ENCODE results near the gene RPS18.

Gene RPS18

GRCh38 chr6:33314943-33315792 is 43.3 kb downstream of the RPS18 start:
- DNase-seq (ENCODE audit: low read depth in 2 of 2), result no peak

- no peak for DNase-seq (ENCODE audit: low read depth in 2 of 2)
These were observed 44.1 kb downstream of the RPS18 start for GRCh38 chr6:33315793-33316602.

- no peak for DNase-seq (ENCODE audit: low read depth in 2 of 2)
These were observed 44.9 kb downstream of the RPS18 start for GRCh38 chr6:33316603-33317418.

- peak in 1 of 2 donors; percentile 57 for DNase-seq (ENCODE audit: low read depth in 2 of 2)
These were observed 45.5 kb downstream of the RPS18 start for GRCh38 chr6:33317419-33317668.

GRCh38 chr6:33317669-33318425 is 46.0 kb downstream of the RPS18 start, which contains the start of gene ZBTB22:
Gene ZBTB22, minus strand, starts transcription at chr6:33317744. Its CDS starts 828 bp downstream, at chr6:33316916.
- DNase-seq (ENCODE audit: low read depth in 2 of 2), result peak; percentile 88

- DNase-seq (ENCODE audit: low read depth in 2 of 2), result no peak
These were observed 46.7 kb downstream of the RPS18 start for GRCh38 chr6:33318426-33319073.

GRCh38 chr6:33319939-33320314 is 48.1 kb downstream of the RPS18 start:
- no peak for DNase-seq (ENCODE audit: low read depth in 2 of 2)

GRCh38 chr6:33320315-33321181 is 48.7 kb downstream of the RPS18 start:
- no peak for DNase-seq (ENCODE audit: low read depth in 2 of 2)

- DNase-seq (ENCODE audit: low read depth in 2 of 2), result no peak
These were observed 49.4 kb downstream of the RPS18 start for GRCh38 chr6:33321227-33321626.

- DNase-seq (ENCODE audit: low read depth in 2 of 2), result no peak
These were observed 51.7 kb downstream of the RPS18 start for GRCh38 chr6:33323623-33323948.

GRCh38 chr6:33324125-33324524 is 52.2 kb downstream of the RPS18 start:
- no peak for DNase-seq (ENCODE audit: low read depth in 2 of 2)

All from activated CD8-positive, alpha-beta memory T cell treated with anti-CD3 and anti-CD28 coated beads for 4 hours (primary cell).